Measurements from ENCODE around the gene SCLT1. TPM values are rescaled to one million over a fixed set of nuclear protein-coding genes. Genes with fewer than 3 reads are reported as not detected.

Gene SCLT1
- polyA plus RNA-seq, 3 donors, result 14.8 to 20.1 (median 17.9) TPM

DNA sequence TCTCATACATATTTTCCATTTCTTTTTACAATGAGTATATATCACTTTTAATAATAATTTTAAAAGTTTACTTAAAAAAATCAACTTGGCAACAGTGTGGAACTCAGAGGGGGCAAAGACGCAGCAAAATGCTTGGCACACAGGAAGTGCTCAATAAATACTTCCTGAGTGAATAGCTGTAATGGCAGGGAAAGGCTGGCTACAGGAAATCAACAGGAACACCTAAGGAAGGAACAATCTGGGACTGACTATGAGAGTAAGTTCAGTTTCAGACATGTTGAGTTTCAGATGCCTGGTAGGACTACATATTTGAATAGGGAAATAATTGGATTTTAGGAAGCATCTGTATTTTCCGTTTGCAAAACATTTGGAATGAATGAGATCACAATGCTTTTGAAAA lies 137.6 kb downstream of the SCLT1 start:
- H3K79me2 ChIP-seq (ENCODE audit: insufficient read depth, low read length), result no peaks in the 10 kb centered on the region
- DNase-seq, result no peak
- 0% methylated on average over 1 of the region's 2 CpGs for WGBS (ENCODE audit: insufficient coverage)
- no peak overlapping the region for H3K9ac ChIP-seq (ENCODE audit: insufficient read depth, low read length, poor library complexity, severe bottlenecking)
- no peak overlapping the region for H3K27ac ChIP-seq (ENCODE audit: low read depth in 1 of 2, low read length in 2 of 2)
- Mint-ChIP-seq H3K27me3 (ENCODE audit: low read depth in 3 of 3) (no peaks in the 10 kb centered on the region), H3K4me3 (no peak overlapping the region), H3K4me1 (peaks cover 23% of the 10 kb centered on the region), H3K9me3 (peaks cover 0 to 3% (median 0%) of the 10 kb centered on the region in 7 donors), H3K36me3 (peaks cover 36 to 39% of the 10 kb centered on the region in 2 donors), H3K27ac (no peak overlapping the region)
- no peak overlapping the region for H3K4me2 ChIP-seq (replicated peaks; ENCODE audit: extremely low read depth, low read length, poor library complexity, severe bottlenecking)
- H4K20me1 ChIP-seq (ENCODE audit: insufficient read depth, low read length), result no peaks in the 10 kb centered on the region
- peaks cover 11 to 25% of the 10 kb centered on the region in 2 donors for H3K4me1 ChIP-seq (ENCODE audit: control insufficient read depth in 1 of 2, insufficient read depth in 2 of 2, low read length in 2 of 2)
- H2AFZ ChIP-seq (ENCODE audit: insufficient read depth, low read depth, low read length, poor library complexity, severe bottlenecking), result no peak overlapping the region
- H3K4me3 ChIP-seq (replicated peaks in 1 of 3; ENCODE audit: low read depth in 2 of 3, low read length in 3 of 3), result no peak overlapping the region
- no peaks in the 10 kb centered on the region for H3K9me3 ChIP-seq (replicated peaks in 1 of 2; ENCODE audit: control insufficient read depth in 1 of 2, insufficient read depth in 1 of 2, low read length in 2 of 2)
- TF ChIP-seq, protein P1, sequence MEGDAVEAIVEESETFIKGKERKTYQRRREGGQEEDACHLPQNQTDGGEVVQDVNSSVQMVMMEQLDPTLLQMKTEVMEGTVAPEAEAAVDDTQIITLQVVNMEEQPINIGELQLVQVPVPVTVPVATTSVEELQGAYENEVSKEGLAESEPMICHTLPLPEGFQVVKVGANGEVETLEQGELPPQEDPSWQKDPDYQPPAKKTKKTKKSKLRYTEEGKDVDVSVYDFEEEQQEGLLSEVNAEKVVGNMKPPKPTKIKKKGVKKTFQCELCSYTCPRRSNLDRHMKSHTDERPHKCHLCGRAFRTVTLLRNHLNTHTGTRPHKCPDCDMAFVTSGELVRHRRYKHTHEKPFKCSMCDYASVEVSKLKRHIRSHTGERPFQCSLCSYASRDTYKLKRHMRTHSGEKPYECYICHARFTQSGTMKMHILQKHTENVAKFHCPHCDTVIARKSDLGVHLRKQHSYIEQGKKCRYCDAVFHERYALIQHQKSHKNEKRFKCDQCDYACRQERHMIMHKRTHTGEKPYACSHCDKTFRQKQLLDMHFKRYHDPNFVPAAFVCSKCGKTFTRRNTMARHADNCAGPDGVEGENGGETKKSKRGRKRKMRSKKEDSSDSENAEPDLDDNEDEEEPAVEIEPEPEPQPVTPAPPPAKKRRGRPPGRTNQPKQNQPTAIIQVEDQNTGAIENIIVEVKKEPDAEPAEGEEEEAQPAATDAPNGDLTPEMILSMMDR (IDR thresholded peaks at IDR 0.05), result no peak
- intact Hi-C loops (cut with micrococcal nuclease), result no loop called here
- H3K27me3 ChIP-seq (ENCODE audit: control insufficient read depth in 2 of 2, insufficient read depth in 2 of 2, low read length in 2 of 2), result no peaks in the 10 kb centered on the region
- H3K36me3 ChIP-seq (replicated peaks in 1 of 2; ENCODE audit: control insufficient read depth in 1 of 2, insufficient read depth in 2 of 2, low read length in 2 of 2), result peaks cover 22 to 31% of the 10 kb centered on the region in 2 donors

DNA sequence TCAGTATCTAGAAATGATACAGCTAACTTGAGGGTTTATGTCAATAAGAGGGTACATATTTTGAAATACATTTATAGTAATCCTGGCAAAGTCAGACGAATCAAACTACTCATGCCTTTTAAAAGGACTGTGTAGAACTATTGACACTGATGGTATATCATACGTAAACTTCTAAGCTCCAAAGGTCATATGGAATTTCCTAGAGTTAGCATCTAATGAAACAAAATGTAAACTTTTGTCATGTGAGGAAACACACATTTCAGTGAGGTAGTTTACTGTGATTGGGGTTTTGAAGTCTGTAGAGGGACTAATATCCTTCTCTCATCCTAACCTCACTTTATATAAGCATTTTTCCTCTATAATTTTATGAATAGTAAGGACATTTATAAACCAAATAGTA lies 138.4 kb downstream of the SCLT1 start:
- DNase-seq, result no peak
- no peak overlapping the region for H3K9ac ChIP-seq (ENCODE audit: insufficient read depth, low read length, poor library complexity, severe bottlenecking)
- H3K36me3 Mint-ChIP-seq, result peaks cover 39 to 46% of the 10 kb centered on the region in 2 donors
- WGBS (ENCODE audit: insufficient coverage), result no CpG with 5 or more reads among the region's 2 CpGs
- H3K4me3 Mint-ChIP-seq, result no peak overlapping the region
- peaks cover 25 to 37% of the 10 kb centered on the region in 2 donors for H3K36me3 ChIP-seq (replicated peaks in 1 of 2; ENCODE audit: control insufficient read depth in 1 of 2, insufficient read depth in 2 of 2, low read length in 2 of 2)
- no peak overlapping the region for H3K4me3 ChIP-seq (replicated peaks in 1 of 3; ENCODE audit: low read depth in 2 of 3, low read length in 3 of 3)
- no peaks in the 10 kb centered on the region for H3K79me2 ChIP-seq (ENCODE audit: insufficient read depth, low read length)
- H3K27ac Mint-ChIP-seq, result no peak overlapping the region
- no peak overlapping the region for H3K27ac ChIP-seq (ENCODE audit: low read depth in 1 of 2, low read length in 2 of 2)
- intact Hi-C loops (cut with micrococcal nuclease), result no loop called here
- no peaks in the 10 kb centered on the region for H3K27me3 Mint-ChIP-seq (ENCODE audit: low read depth in 3 of 3)
- H2AFZ ChIP-seq (ENCODE audit: insufficient read depth, low read depth, low read length, poor library complexity, severe bottlenecking), result no peak overlapping the region
- H3K4me1 Mint-ChIP-seq, result peaks cover 23% of the 10 kb centered on the region
- no peaks in the 10 kb centered on the region for H3K9me3 ChIP-seq (replicated peaks in 1 of 2; ENCODE audit: control insufficient read depth in 1 of 2, insufficient read depth in 1 of 2, low read length in 2 of 2)
- H3K27me3 ChIP-seq (ENCODE audit: control insufficient read depth in 2 of 2, insufficient read depth in 2 of 2, low read length in 2 of 2), result no peaks in the 10 kb centered on the region
- H3K9me3 Mint-ChIP-seq, result peaks cover 0 to 3% (median 0%) of the 10 kb centered on the region in 7 donors
- H4K20me1 ChIP-seq (ENCODE audit: insufficient read depth, low read length), result no peaks in the 10 kb centered on the region
- no peak overlapping the region for H3K4me2 ChIP-seq (replicated peaks; ENCODE audit: extremely low read depth, low read length, poor library complexity, severe bottlenecking)
- TF ChIP-seq, protein P1 (IDR thresholded peaks at IDR 0.05), result no peak
- peaks cover 11 to 25% of the 10 kb centered on the region in 2 donors for H3K4me1 ChIP-seq (ENCODE audit: control insufficient read depth in 1 of 2, insufficient read depth in 2 of 2, low read length in 2 of 2)
